HG02973 (cell line): ENCODE data around the gene PUM1.
A peak's percentile ranks its signal among the peaks of the same experiment; 100 is the strongest.
"Not testable (repeated sequence)": the region's sequence is repeated elsewhere in the genome, so short reads cannot be mapped to it uniquely, and the experiment has no call there.

Experiments
- ATAC-seq: cut with Tn5 transposase; IDR thresholded peaks from one replicate; pipeline ENCODE4 v1.9.1; 2021; ENCODE audit warnings: moderate library complexity; ENCODE audit not compliant: unreplicated experiment

PUM1 gene, protein sequence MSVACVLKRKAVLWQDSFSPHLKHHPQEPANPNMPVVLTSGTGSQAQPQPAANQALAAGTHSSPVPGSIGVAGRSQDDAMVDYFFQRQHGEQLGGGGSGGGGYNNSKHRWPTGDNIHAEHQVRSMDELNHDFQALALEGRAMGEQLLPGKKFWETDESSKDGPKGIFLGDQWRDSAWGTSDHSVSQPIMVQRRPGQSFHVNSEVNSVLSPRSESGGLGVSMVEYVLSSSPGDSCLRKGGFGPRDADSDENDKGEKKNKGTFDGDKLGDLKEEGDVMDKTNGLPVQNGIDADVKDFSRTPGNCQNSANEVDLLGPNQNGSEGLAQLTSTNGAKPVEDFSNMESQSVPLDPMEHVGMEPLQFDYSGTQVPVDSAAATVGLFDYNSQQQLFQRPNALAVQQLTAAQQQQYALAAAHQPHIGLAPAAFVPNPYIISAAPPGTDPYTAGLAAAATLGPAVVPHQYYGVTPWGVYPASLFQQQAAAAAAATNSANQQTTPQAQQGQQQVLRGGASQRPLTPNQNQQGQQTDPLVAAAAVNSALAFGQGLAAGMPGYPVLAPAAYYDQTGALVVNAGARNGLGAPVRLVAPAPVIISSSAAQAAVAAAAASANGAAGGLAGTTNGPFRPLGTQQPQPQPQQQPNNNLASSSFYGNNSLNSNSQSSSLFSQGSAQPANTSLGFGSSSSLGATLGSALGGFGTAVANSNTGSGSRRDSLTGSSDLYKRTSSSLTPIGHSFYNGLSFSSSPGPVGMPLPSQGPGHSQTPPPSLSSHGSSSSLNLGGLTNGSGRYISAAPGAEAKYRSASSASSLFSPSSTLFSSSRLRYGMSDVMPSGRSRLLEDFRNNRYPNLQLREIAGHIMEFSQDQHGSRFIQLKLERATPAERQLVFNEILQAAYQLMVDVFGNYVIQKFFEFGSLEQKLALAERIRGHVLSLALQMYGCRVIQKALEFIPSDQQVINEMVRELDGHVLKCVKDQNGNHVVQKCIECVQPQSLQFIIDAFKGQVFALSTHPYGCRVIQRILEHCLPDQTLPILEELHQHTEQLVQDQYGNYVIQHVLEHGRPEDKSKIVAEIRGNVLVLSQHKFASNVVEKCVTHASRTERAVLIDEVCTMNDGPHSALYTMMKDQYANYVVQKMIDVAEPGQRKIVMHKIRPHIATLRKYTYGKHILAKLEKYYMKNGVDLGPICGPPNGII

DNA sequence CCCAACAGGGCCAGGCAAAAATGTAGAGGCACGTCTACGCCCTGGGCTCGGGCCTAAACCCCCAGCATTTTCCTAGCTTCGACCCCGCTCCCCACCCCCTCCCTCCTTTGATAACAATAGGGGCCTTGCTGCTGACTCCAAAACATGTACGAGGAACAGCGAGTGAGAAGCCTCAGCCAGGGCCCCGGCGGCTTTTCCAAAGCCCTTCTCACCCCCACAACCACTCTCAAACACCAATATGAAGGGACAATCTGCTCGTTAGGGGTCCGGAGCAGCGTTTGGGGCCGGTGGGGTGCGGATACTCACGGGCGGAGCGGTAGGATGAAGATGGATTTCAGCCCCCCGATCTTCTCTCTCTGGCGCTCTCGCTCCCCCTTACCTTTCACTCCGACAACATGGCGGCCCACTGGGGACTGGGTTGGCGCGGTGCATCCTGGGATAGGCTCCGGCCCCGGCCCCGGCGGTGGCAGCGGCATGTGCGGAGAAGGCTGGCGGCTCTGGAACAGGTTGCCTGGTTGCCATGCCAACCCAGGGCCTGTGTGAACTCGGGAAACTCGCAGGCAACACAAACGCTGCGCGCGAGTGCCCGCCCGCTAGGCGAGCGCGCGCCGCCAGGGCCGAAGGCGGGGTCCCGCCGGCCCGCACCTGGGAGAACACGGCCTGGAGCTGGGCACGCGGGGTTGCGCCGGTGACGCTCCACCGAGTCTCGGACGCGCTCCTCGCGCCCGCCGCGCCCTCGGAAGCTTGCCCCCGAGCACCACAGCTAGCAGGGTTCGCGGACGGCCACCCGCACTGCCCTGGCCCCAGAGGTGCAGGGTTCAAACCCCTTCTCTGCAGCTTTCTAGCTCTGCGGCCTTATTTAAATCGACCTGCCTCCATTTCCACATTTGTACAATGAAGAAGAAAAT lies at the start of gene PUM1:
PUM1 (minus strand) TSS at position 408 of the 908 bp plus-strand sequence. CDS start 6,151 bp downstream, outside the sequence.
- peak; percentile 93 for ATAC-seq

DNA sequence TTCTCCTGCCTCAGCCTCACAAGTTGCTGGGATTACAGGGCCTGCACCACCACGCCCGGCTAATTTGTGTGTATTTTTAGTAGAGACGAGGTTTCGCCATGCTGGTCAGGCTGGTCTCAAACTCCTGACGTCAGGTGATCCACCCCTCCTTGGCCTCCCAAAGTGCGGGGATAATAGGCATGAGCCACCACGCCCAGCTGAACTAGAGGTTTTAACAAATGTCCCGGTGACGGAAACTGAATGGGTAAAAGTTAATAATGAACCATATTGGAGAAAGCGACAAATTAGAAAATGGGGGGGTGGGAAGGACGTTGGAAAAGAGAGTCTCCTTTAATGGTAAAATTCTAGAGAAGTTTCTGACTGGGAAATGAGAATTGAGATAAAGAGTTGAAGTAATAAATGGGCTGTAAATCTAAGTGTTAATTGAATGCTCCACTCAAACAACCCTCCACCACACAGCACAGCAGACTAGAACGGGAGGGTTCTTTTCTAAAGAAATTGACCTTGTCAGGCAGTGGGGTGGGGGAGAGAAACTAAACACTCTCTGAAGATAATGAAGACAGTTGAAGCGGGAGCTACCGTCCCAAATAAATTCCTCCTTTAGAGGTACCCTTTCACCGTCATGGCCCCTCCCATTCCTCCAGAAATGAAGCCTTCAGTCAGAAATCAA lies 46.9 kb upstream of the PUM1 start:
- no peak for ATAC-seq

DNA sequence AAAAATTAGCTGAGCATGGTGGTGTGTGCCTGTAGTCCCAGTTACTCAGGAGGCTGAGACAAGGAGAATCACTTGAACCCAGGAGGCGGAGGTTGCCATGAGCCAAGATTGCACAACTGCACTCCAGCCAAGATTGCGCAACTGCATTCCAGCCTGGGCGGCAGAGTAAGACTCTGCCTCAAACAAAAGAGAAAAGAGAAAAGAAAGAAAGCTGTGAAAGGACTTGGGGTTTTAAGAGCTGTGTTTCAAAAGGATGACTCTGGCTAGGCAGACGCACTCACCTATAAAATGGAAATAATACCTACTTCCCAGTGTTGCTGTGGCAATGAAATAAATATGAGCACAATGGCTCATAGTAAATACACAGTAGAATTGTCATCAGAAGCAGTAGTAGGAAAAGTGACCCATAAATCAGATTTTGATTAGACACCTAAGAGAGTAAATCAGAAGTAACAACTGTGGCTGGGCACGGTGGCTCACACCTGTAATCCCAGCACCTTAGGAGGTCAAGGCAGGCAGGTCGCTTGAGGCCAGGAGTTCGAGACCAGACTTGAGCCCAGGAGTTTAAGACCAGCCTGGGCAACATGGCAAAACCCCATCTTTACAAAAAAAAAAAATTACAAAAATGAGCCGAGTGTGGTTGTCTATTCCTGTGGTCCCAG lies 45.9 kb upstream of the PUM1 start:
- no peak for ATAC-seq

DNA sequence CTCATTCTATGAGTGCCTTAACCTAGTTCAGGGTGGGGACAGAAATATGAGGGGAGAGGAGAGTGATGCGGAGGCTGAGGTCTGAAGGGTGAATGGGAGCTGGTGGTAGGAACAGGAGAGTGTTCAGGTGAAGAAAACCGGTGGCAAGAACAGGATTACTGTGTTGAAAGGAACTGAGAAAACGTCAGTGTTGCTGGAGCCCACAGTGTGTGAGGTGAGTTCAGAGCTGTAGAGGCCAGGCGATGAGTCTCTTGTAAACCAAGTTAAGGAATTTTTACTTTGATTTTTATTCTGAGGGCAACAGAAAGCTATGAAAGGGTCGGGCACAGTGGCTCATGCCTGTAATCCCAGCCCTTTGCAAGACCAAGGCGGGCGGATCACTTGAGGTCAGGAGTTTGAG lies 45.3 kb upstream of the PUM1 start:
- ATAC-seq: no peak

DNA sequence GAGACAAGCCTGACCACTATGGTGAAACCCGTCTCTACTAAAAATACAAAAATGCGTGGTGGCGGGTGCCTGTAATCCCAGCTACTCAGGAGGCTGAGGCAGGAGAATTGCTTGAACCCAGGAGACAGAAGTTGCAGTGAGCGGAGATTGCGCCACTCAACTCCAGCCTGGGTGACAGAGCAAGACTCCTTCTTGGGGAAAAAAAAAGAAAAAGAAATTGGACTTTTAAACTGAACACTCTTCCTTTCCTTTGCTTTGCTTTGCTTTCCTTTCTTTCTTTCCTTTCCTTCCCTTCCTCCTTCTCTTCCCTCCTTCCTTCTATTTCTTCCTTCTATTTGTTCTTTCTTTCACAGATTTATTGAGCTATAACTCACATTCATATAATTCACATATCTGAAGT lies 43.3 kb upstream of the PUM1 start:
- ATAC-seq: no peak

DNA sequence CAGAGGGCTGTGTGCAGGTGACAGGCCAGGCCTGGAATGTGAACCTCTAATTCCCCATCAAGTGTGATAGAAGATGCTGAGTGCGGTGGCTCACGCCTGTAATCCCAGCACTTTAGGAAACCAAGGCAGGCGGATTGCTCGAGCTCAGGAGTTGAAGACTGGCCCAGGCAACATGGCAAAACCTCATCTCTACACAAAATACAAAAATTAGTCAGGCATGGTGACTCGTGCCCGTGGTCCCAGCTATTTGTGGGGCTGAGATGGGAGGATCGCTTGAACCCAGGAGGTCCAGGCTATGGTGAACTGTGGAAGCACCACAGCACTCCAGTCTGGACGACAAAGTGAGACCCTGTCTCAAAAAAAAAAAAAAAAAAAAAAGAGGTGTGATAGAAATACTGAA lies 40.1 kb upstream of the PUM1 start:
- ATAC-seq: no peak

DNA sequence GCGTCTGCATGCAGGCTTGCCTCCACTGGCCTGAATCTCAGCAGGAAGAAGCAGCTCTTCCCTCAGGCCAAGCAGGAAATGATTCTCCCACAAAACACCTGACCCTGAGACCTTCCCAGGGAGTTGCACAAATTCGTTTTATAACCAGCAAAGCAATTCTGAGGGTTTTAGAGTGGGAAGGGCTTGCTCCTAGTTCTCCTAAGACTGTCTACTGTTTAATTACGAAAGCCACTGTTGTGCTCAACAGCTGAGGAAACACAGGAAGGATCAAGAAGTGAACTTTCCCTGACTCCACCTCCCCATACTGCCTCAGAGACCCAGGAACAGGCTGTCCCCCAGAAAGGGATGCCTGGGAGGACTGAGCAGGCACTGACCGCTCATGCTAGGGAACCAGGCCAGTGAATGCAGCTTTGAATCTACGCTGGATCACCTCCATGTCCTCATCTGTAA lies 37.0 kb upstream of the PUM1 start:
- ATAC-seq: no peak

DNA sequence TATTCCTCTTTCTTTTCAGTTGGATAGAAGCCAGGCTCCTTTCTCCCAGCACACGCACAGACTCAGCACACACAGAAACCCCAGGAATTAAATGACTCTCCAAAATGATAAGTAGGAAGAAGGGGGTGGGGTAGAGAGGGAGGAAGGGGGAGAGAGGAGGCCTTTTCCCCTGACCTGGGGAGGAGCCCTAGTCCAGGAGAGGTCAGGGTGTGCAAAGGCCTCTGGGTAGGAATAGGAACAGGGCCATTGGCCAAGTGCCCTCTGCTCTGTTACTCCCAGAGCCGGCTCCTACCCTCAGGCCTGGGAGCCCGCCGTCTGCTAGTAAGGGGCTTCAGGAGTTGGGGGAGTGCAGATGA lies 35.6 kb upstream of the PUM1 start:
- ATAC-seq: no peak

DNA sequence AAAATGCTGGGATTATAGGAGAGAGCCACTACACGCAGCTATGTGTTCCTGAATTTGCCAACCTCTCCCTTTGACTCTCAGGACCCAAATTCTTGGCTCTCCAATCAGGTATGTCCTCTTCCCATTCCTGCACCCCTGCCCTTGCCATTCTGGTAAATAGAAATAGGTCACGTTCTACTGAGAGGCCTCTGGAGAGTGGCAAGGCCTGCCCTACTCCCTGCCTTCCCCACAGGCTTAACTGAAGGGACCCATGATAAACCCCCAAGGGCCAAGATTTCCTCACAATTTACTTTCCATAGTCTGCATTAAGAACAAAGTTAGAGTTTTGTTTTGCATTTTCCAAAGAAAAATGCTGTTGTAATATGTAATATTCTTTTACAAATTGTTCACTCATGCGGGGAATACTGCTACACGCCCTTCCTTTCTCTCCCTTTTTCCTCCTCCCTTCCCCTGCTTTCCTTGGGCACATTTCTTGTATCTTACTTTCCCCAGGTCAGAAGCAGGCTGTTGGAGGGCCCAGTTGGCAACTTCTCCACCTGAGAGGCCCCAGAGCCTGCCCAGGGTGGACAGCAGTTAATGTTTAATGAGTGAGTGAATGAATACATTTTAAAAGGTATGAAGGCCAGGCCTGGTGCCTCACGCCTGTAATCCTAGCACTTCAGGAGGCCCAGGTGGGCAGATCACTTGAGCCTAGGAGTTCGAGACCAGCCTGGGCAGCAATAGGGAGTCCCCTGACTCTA lies 33.9 kb upstream of the PUM1 start:
- ATAC-seq: no peak

DNA sequence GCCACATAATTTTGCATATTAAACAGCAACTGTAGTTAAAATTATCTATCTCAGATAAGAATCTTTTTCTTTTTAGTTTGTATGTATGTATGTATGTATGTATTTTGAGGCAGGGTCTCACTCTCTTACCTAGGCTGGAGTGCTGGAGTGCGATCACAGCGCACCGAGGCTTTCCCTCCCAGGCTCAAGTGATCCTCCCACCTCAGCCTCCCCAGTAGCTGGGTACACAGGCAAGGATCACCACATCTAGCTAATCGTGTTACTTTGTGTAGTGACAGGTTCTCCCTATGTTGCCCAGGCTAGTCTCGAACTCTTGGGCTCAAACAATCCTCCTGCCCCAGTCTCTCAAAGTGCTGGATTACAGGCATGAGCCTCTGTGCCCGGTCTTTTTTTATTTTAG lies 30.5 kb upstream of the PUM1 start:
- no peak for ATAC-seq

DNA sequence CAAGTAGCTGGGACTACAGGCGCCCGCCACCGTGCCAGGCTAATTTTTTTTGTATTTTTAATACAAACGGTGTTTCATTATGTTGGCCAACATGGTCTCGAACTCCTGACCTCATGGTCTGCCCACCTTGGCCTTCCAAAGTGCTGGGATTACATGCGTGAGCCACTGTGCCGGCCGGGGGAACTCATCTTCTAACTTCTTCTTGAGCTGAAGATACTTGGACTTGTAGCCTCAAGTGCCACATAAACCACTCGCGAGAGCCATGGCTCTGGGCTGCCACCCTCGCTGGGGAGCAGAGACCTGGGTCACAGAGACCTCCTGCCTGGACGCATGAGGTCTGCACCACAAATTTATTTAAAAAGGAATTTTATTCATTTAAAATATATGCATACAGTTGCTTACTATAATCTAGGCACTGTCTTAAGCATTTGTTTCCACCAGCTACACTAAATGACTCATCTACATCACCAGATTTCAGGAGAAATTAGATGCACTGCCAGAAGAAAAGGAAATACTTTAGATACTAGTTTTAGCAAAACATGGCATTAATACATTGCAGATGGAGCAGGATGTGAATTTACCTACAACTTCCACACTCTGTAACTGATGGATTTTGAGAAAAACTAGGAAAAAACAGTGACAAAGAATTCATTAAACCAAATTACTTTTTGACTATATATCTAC lies 29.9 kb upstream of the PUM1 start:
- no peak for ATAC-seq

DNA sequence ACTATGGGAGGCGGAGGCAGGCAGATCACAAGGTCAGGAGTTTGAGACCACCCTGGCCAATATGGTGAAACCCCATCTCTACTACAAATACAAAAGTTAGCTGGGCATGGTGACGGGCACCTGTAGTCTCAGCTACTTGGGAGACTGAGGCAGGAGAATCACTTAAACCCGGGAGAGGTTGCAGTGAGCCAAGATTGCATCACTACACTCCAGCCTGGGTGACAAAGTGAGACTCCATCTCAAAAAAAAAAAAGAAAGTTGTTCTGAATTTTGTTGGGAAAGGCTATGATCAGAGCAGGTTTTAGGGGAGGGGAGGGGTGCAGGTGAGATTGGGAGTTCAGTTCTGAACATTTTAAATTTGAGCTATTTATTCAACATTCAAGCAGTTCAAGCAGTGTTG lies 22.6 kb upstream of the PUM1 start:
- ATAC-seq: not testable (repeated sequence)

DNA sequence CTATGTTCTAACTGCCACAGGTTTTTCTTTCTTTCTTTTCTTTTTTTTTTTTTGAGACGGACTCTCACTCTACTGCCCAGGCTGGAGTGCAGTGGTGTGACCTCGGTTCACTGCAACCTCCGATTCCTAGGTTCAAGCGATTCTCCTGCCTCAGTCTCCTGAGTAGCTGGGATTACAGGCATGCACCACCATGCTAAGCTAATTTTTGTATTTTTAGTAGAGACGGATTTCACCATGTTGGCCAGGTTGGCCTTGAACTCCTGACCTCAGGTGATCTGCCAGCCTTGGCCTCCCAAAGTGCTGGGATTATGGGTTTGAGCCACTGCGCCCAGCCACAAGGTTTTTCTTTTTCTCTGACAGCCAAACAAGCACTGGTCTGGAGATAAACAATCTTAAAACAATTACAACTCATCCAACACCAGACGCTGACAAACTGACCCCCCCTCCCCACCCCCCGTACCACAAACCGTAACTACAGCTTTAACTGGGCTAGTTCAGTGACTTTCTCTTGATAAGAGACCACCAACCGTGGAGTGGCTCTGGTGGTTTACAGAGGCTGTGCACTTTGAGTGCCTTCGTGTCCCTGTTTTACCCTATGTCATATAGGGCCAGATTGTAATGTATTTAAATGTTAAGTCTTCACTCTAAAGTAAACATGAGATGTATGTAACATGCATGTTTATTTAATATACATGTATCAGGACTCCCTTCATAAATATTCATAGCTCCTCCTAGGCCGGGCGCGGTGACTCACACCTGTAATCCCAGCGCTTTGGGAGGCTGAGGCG lies 19.5 kb upstream of the PUM1 start:
- no peak for ATAC-seq

DNA sequence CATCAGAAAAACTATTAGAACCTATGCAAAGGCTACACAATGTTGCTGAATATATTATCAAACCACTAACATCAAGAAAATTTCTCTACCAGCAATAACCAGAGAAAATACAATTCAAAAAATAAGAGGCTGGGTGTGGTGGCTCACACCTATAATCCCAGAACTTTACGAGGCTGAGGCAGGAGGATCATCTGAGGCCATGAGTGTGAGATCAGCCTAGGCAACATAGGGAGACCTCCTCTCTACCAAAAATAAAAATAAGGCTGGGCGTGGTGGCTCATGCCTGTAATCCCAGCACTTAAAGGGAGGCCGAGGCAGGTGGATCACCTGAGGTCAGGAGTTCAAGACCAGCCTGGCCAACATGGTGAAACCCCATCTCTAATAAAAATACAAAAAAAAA lies 16.9 kb upstream of the PUM1 start:
- ATAC-seq: no peak

DNA sequence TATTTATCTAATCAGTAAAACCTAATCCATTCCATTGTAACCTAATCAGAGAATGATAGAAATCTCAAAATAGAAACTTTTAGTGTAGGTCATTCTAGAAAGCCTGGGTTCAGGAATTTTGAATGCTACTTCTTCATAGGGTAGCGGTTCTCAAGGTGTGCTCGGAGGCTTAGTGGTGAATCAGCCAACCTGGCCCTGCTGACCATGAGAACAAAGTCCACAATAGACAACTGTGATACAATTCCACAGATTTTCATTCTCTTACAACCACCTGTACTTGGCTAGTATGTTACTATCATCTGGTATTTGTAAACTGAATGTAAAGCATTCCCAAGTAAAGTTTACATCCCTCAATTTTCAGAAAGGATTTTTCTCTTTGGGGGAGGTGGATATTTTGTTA lies 7.5 kb upstream of the PUM1 start:
- ATAC-seq: no peak

DNA sequence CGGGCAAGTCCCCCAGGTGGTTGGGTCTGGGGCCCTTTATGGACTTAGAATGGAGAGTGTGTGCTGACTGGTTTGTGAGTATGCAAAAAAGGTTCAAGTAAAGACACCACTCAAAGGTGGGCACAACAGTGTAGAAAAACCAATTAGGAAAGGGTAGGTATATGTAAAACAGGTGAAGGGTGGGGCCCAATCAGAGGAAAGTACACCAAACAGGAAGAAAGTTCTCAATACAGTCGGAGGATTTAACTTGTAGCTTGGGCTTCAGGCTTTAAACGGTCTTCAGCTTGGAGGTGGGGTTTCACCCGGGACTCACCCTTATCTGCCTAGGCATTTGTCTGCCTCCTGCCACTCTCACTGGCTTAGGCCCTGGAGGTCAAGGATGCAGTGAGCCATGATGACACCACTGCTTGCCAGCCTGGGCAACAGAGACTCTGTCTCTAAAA lies 6.8 kb upstream of the PUM1 start:
- no peak for ATAC-seq

DNA sequence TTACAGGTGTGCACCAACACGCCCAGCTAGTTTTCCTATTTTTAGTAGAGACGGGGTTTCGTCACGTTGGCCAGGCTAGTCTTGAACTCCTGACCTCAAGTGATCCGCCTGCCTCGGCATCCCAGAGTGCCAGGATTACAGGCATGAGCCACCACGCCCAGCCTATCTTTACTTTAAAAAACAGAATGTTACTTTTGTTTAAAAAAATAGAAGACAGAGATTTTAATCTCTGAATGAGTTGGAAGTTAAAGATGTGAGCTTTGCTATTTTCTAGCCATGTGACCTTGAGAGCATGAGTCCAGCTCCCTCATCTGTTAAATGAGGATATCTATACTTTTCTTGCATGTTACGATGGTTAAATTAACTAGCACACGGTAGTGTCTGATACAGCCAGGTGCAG lies 3.9 kb upstream of the PUM1 start:
- no peak for ATAC-seq
